DMS153 treated with DMSO at 0.1 percent for 48 hours (cell line): ENCODE results near the gene MRPL43.

ENCODE experiments used
- DNase-seq: peaks from one replicate; lab custom pipeline; 2025; ENCODE audit not compliant: unreplicated experiment; lab: John Stamatoyannopoulos, UW

The MRPL43 gene

GRCh38 chr10:101020427-101021075 lies 33.3 kb upstream of the MRPL43 start:
- DNase-seq, result no peak

- no peak for DNase-seq
These were observed 32.1 kb upstream of the MRPL43 start for GRCh38 chr10:101019440-101019703.

- peak; percentile 24 for DNase-seq
These were observed 31.5 kb upstream of the MRPL43 start for GRCh38 chr10:101018600-101019439.

GRCh38 chr10:101018118-101018599 lies 30.9 kb upstream of the MRPL43 start:
- DNase-seq, result no peak

- DNase-seq, result no peak
These were observed 29.5 kb upstream of the MRPL43 start for GRCh38 chr10:101016814-101017213.

- DNase-seq, result no peak
These were observed 28.3 kb upstream of the MRPL43 start for GRCh38 chr10:101015582-101015973.

GRCh38 chr10:101014966-101015581 lies 27.8 kb upstream of the MRPL43 start:
- no peak for DNase-seq

GRCh38 chr10:101014230-101014884 lies 27.1 kb upstream of the MRPL43 start:
- DNase-seq, result peak; percentile 45

- DNase-seq, result no peak
These were observed 26.1 kb upstream of the MRPL43 start for GRCh38 chr10:101013365-101013825.

GRCh38 chr10:101012525-101013364 lies 25.4 kb upstream of the MRPL43 start:
- DNase-seq, result peak; percentile 77

GRCh38 chr10:101011517-101012423 lies 24.5 kb upstream of the MRPL43 start:
- no peak for DNase-seq

GRCh38 chr10:101010329-101010728 lies 23.0 kb upstream of the MRPL43 start:
- no peak for DNase-seq

GRCh38 chr10:101008823-101009423 lies 21.6 kb upstream of the MRPL43 start:
- DNase-seq, result no peak

GRCh38 chr10:101007915-101008822 lies 20.9 kb upstream of the MRPL43 start:
- no peak for DNase-seq

- no peak for DNase-seq
These were observed 19.9 kb upstream of the MRPL43 start for GRCh38 chr10:101007099-101007711.

- no peak for DNase-seq
These were observed 19.3 kb upstream of the MRPL43 start for GRCh38 chr10:101006593-101007098.

GRCh38 chr10:101005869-101006567 lies 18.7 kb upstream of the MRPL43 start:
- DNase-seq, result no peak
